ENCODE results near the gene MRPL1. TPM values are rescaled to one million over a fixed set of nuclear protein-coding genes. Genes with fewer than 3 reads are reported as not detected.

Gene MRPL1
- total and polyA plus RNA-seq, 7 experiments from 2014 or later = 13.0 to 37.9 (median 25.7) TPM

DNA sequence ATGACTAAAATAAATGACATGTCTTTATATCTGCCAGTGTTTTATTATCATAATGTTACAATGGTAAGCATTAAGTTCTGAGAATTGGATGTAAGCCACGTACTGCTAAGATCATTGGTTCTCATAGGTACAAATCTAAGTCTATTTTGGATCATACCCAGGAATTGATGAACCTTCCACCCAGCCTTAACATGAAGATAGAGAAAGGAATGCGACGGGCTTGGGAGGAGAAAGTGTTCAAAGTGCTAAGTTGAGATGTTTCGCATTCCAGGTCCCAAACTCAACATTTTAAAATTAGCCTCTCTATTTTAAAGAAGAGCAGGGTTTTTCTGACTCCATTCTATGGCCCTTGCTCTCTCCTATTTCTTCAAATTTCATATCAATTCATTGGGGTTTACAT lies 139.6 kb downstream of the MRPL1 start:
- POLR2A ChIA-PET = no interaction called here
- intact Hi-C loops (cut with micrococcal nuclease) = no loop called here

More for the DNA sequence above, 139.6 kb downstream of the MRPL1 start:
- CTCF ChIA-PET = no interaction called here
- Histone ChIP-seq H3K36me3 (ENCODE audit: control insufficient read depth in 2 of 3, insufficient read depth in 3 of 3, low read length in 3 of 3) (no peaks in the 10 kb centered on the region), H3K27me3 (ENCODE audit: control insufficient read depth in 2 of 2, insufficient read depth in 2 of 2, low read length in 2 of 2) (no peaks in the 10 kb centered on the region), H3K27ac (ENCODE audit: low read depth, low read length) (no peak overlapping the region), H3K9me3 (ENCODE audit: control insufficient read depth in 2 of 3, low read length in 3 of 3) (no peaks in the 10 kb centered on the region), H3K4me1 (ENCODE audit: control insufficient read depth in 2 of 2, insufficient read depth in 2 of 2, low read length in 2 of 2) (no peaks in the 10 kb centered on the region), H3K4me3 (ENCODE audit: low read length) (no peak overlapping the region)
- ATAC-seq (no peak), DNase-seq (no peak)
- H3K36me3 Mint-ChIP-seq = no peaks in the 10 kb centered on the region
- peaks cover 0 to 14% (median 12%) of the 10 kb centered on the region in 5 donors for H3K27me3 Mint-ChIP-seq
- no peak overlapping the region for H3K4me3 Mint-ChIP-seq
- H3K27ac Mint-ChIP-seq = no peak overlapping the region
- H3K9me3 Mint-ChIP-seq = no peaks in the 10 kb centered on the region
- peaks cover 0 to 1% (median 0%) of the 10 kb centered on the region in 7 donors for H3K4me1 Mint-ChIP-seq

Other genes starting within 250 kb of the MRPL1 start
- gene CNOT6L, start 43.5 kb upstream of the MRPL1 start, total RNA-seq = 100 to 1,000 TPM; 111 to 212 (median 143) TPM
- gene CNOT6L, start 43.5 kb upstream of the MRPL1 start, polyA plus RNA-seq = 10 to 100 TPM; 50.5 to 52.3 TPM
- gene FRAS1, start 194.5 kb downstream of the MRPL1 start, total RNA-seq = under 1 TPM in 1 of 5 experiments, not detected in 4; 0.02 TPM
- gene FRAS1, start 194.5 kb downstream of the MRPL1 start, polyA plus RNA-seq = not detected

Measured in naive thymus-derived CD4-positive, alpha-beta T cell (primary cell).